ENCODE data around the gene TTC4.
"Not testable (repeated sequence)": the region's sequence is repeated elsewhere in the genome, so short reads cannot be mapped to it uniquely, and the experiment has no call there.

TTC4 gene

GRCh38 chr1:54750596-54750995, 34.9 kb downstream of the TTC4 start:
- DNase-seq (ENCODE audit: low read depth): no peak

- DNase-seq (ENCODE audit: low read depth): no peak
Measured at GRCh38 chr1:54751426-54751825, 35.8 kb downstream of the TTC4 start.

- no peak for DNase-seq (ENCODE audit: low read depth)
Measured at GRCh38 chr1:54754045-54754444, 38.4 kb downstream of the TTC4 start.

GRCh38 chr1:54754486-54755285, 39.0 kb downstream of the TTC4 start:
- DNase-seq (ENCODE audit: low read depth): no peak

- DNase-seq (ENCODE audit: low read depth): no peak
Measured at GRCh38 chr1:54757833-54758232, 42.2 kb downstream of the TTC4 start.

GRCh38 chr1:54758678-54759348, 43.2 kb downstream of the TTC4 start:
- no peak for DNase-seq (ENCODE audit: low read depth)

- peak; percentile 10 for DNase-seq (ENCODE audit: low read depth)
Measured at GRCh38 chr1:54763816-54764132, 48.1 kb downstream of the TTC4 start.

GRCh38 chr1:54764133-54764921, 48.7 kb downstream of the TTC4 start, which contains the start of gene PARS2:
TSS of gene PARS2 (minus strand) at chr1:54764523. CDS start at chr1:54759161, 5,362 bp downstream.
- DNase-seq (ENCODE audit: low read depth): peak; percentile 95

- DNase-seq (ENCODE audit: low read depth): no peak
Measured at GRCh38 chr1:54764922-54765561, 49.4 kb downstream of the TTC4 start.

- no peak for DNase-seq (ENCODE audit: low read depth)
Measured at GRCh38 chr1:54766726-54767125, 51.1 kb downstream of the TTC4 start.

GRCh38 chr1:54767526-54767925, 51.9 kb downstream of the TTC4 start:
- DNase-seq (ENCODE audit: low read depth): no peak

- DNase-seq (ENCODE audit: low read depth): no peak
Measured at GRCh38 chr1:54768093-54768492, 52.4 kb downstream of the TTC4 start.

- DNase-seq (ENCODE audit: low read depth): no peak
Measured at GRCh38 chr1:54772951-54773350, 57.3 kb downstream of the TTC4 start.

- no peak for DNase-seq (ENCODE audit: low read depth)
Measured at GRCh38 chr1:54774820-54775498, 59.3 kb downstream of the TTC4 start.

GRCh38 chr1:54775828-54776721, 60.4 kb downstream of the TTC4 start:
- not testable (repeated sequence) for DNase-seq (ENCODE audit: low read depth)

- no peak for DNase-seq (ENCODE audit: low read depth)
Measured at GRCh38 chr1:54777011-54777410, 61.4 kb downstream of the TTC4 start.

GRCh38 chr1:54777431-54777830, 61.8 kb downstream of the TTC4 start:
- DNase-seq (ENCODE audit: low read depth): no peak

GRCh38 chr1:54781023-54781723, 65.5 kb downstream of the TTC4 start:
- no peak for DNase-seq (ENCODE audit: low read depth)

- no peak for DNase-seq (ENCODE audit: low read depth)
Measured at GRCh38 chr1:54782156-54782555, 66.5 kb downstream of the TTC4 start.

GRCh38 chr1:54782588-54782987, 66.9 kb downstream of the TTC4 start:
- no peak for DNase-seq (ENCODE audit: low read depth)

Data from activated T-cell treated with anti-CD3 and anti-CD28 coated beads for 24 hours (primary cell).